Sigmoid colon (tissue), 7 donors: Measurements from ENCODE around the gene UGT1A10. TPM values are rescaled to one million over a fixed set of nuclear protein-coding genes. Genes with fewer than 3 reads are reported as not detected.

Experiments used
- DNase-seq: peaks from one replicate; pipeline ENCODE4 v3.0.0-alpha.2; 2019
- H3K27ac ChIP-seq, 4 donors: fragments of 200-600 bp; sonication (generic); one replicate each; pipeline ENCODE4 v1.5.1; 2016 to 2019; ENCODE audit warnings: mild to moderate bottlenecking in 1 of 4
- H3K27me3 ChIP-seq, 3 donors: fragments of 200-600 bp; sonication (generic); one replicate each; pipeline ENCODE4 v1.5.1; 2019; ENCODE audit warnings: mild to moderate bottlenecking in 1 of 3
- H3K36me3 ChIP-seq, 4 donors: fragments of 200-600 bp; sonication (generic); one replicate each; pipeline ENCODE4 v1.5.1; 2016 to 2019
- H3K4me1 ChIP-seq, 4 donors: fragments of 200-600 bp; sonication (generic); one replicate each; pipeline ENCODE4 v1.5.1; 2017 to 2019
- H3K4me3 ChIP-seq, 4 donors: fragments of 200-600 bp; sonication (generic); one replicate each; pipeline ENCODE4 v1.5.1; 2017 to 2019; ENCODE audit warnings: mild to moderate bottlenecking in 2 of 4, moderate library complexity in 1 of 4
- H3K9me3 ChIP-seq, 4 donors: fragments of 200-600 bp in 3 of 4; sonication (generic) in 3 of 4; one replicate each; pipeline versions ENCODE4 v1.5.1 to v1.6.1; 2013 to 2019
- EP300 ChIP-seq, 4 donors: sonication (generic); formaldehyde crosslinking; IDR thresholded peaks; one replicate each; pipeline ENCODE4 v1.6.1; 2017; ENCODE audit warnings: antibody characterized with exemption in 4 of 4
- POLR2A ChIP-seq, 2 donors: fragments of 450-650 bp; IDR thresholded peaks; one replicate each; pipeline ENCODE4 v1.6.1; 2016; ENCODE audit warnings: antibody characterized with exemption in 2 of 2, mild to moderate bottlenecking in 2 of 2, moderate library complexity in 2 of 2
- POLR2AphosphoS5 ChIP-seq, 4 donors: sonication (generic); formaldehyde crosslinking; IDR thresholded peaks; one replicate each; pipeline ENCODE4 v1.6.1; 2017; ENCODE audit warnings: antibody characterized with exemption in 4 of 4
- WGBS, 2 donors: extraction: QIAGEN DNeasy Blood & Tissue Kit; methylation state at CpG; one replicate each; pipeline ENCODE4 v1.1.7; 2013; 5-methylcytosine and 5-hydroxymethylcytosine counted together
- intact Hi-C: fragments of 100-400 bp; cut with DNase I; formaldehyde crosslinking; loops from one replicate; pipeline ENCODE4 v1.15.1; 2023
- polyA plus RNA-seq, 3 donors: library from polyadenylated mRNA; stranded (reverse); fragments of 200-250 nt; gene quantifications; one replicate each; pipeline ENCODE4 v1.2.3, GENCODE V29; 2013
- total RNA-seq, 4 donors: library from RNA; depleted of rRNA; stranded (reverse); fragments of >200 nt; gene quantifications; one replicate each; pipeline ENCODE4 v1.1.0, GENCODE V29; 2016
- TF ChIP-seq, protein P1 (sequence below), 4 experiments: fragments of 450-650 bp in 3 of 4; fragments of 200-600 bp in 1 of 4; IDR thresholded peaks; one replicate each; pipeline ENCODE4 v1.5.1; 2016 to 2019; ENCODE audit warnings: antibody characterized with exemption in 4 of 4, mild to moderate bottlenecking in 3 of 4, moderate library complexity in 2 of 4
- donor health status: healthy with polysubstance abuse.
- donor health status: Bipolar disorder and iron deficiency.
- donor health status: healthy.

Gene UGT1A10
- total and polyA plus RNA-seq, 7 donors, result 10.8 to 27.3 (median 19.7) TPM; not detected in 4

DNA sequence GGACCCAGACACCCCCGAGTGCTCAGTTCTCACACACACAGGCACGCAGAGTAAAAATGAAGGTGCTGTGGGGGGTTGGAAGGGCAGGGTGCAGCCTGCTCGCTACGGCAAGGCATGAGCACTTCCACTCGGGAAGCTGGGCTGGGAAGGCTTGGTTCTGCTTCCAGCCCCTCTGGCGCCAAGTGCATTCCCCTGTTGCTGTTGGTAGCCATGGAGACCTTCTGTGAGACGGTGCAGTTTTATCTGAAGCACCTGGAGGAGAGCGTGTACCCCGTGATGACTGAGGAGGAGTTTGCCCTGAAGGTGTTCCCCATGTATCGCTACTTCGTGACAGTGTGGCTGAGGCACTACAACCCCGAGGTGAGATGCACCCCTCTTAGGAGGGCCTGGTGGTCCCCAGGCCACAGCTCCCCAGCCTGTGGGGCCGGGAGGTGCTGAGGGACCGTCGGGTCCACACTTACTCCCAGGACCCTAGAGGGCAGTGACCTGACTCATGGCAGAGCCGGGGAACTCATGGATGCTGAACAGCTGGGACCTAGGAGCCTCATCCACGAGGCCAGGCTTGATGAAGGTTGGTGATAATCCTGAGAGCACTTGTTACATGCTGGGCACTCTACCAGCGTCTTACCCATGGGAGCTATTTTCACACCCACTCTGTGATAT is 157.3 kb downstream of the UGT1A10 start:
- DNase-seq, result no peak
- no peaks in the 10 kb centered on the region for H3K36me3 ChIP-seq
- no peak overlapping the region for H3K4me3 ChIP-seq
- no peaks in the 10 kb centered on the region for H3K9me3 ChIP-seq
- no peaks in the 10 kb centered on the region for H3K27me3 ChIP-seq
- intact Hi-C loops, result no loop called here
- H3K27ac ChIP-seq, result no peak overlapping the region
- 85 to 86% methylated on average over 18 of the region's 18 CpGs for WGBS, 2 donors
- TF ChIP-seq, protein P1, sequence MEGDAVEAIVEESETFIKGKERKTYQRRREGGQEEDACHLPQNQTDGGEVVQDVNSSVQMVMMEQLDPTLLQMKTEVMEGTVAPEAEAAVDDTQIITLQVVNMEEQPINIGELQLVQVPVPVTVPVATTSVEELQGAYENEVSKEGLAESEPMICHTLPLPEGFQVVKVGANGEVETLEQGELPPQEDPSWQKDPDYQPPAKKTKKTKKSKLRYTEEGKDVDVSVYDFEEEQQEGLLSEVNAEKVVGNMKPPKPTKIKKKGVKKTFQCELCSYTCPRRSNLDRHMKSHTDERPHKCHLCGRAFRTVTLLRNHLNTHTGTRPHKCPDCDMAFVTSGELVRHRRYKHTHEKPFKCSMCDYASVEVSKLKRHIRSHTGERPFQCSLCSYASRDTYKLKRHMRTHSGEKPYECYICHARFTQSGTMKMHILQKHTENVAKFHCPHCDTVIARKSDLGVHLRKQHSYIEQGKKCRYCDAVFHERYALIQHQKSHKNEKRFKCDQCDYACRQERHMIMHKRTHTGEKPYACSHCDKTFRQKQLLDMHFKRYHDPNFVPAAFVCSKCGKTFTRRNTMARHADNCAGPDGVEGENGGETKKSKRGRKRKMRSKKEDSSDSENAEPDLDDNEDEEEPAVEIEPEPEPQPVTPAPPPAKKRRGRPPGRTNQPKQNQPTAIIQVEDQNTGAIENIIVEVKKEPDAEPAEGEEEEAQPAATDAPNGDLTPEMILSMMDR (IDR thresholded peaks at IDR 0.05), result no peak
- TF ChIP-seq EP300 (IDR thresholded peaks at IDR 0.05) (no peak), POLR2AphosphoS5 (IDR thresholded peaks at IDR 0.05) (no peak), POLR2A (IDR thresholded peaks at IDR 0.05) (no peak)
- no peaks in the 10 kb centered on the region for H3K4me1 ChIP-seq

DNA sequence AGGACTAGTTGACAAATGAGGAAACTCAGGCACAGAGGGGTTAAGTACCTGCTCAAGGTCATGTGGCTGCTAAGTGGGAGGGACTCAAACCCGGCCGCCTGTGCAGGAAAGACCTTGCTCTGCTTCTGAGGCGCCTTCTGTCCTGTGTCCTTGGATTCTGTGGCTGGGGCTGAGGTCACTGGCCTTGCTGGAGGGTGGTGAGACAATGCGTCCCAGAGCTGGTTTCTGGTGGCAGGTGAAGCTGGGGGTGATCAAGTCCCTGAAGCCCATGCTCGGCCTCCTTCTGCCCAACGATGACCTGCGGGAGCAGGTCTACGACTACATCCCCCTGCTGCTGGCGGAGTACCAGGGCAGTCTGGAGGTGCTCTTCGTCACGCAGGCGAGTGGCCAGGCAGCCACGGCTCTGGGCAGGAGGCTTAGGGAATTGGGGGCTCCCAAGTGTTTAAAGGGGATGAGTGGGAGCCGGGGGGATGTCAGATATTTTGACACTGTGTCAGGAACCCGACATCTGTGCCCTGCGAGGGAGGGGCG is 157.9 kb downstream of the UGT1A10 start:
- intact Hi-C loops, result no loop called here
- no peak for TF ChIP-seq POLR2AphosphoS5 (IDR thresholded peaks at IDR 0.05)
- TF ChIP-seq EP300 (IDR thresholded peaks at IDR 0.05), result no peak
- TF ChIP-seq, protein P1 (IDR thresholded peaks at IDR 0.05), result no peak
- H3K4me1 ChIP-seq, result no peaks in the 10 kb centered on the region
- no peak overlapping the region for H3K27ac ChIP-seq
- 83 to 85% methylated on average over 17 of the region's 17 CpGs for WGBS, 2 donors
- no peaks in the 10 kb centered on the region for H3K36me3 ChIP-seq
- no peak overlapping the region for H3K4me3 ChIP-seq
- DNase-seq, result no peak
- H3K27me3 ChIP-seq, result no peaks in the 10 kb centered on the region
- H3K9me3 ChIP-seq, result no peaks in the 10 kb centered on the region

DNA sequence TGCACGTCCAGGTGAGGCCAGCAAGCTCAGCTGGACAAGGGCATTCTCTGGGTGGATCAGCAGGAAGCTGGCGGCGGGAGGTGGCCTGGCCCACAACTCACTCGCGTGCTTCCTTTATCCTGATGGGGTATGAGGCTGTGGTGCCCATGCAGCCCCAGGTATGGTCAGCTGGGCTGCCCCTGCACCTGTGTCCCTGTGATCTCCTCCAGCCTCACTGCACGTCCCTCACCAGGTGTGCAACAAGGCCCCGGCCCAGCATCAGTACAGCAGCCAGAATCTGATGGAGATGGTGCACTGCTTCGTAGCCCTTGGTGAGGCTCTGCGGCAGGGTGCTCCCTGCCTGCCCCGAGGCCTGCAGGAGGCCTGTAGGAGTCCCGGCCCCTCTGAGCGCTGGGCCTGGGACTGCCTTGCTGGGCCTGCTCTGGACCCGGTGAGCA is 159.5 kb downstream of the UGT1A10 start:
- 93 to 96% methylated on average over 13 of the region's 13 CpGs for WGBS, 2 donors
- no peak overlapping the region for H3K4me3 ChIP-seq
- no peak for DNase-seq

DNA sequence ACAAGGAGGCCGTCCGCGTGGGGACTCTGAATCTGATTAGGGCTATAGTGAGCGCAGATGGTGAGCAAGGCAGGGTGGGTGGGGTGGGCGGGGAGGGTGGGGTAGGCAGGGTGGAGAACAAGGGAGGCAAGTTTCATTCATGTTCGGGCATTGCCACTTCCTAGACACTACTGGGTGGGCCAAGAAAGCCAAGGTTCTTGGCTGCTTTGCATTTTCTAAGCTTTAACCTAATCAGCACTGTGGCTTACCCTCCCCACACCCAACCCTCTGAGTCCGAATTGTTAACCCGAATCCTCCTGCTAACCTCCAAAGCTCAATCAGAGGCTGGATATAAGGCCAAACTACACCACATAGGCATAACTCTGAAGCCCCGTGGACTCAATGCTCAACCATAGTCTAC is 160.0 kb downstream of the UGT1A10 start:
- Histone ChIP-seq H3K9me3 (no peaks in the 10 kb centered on the region), H3K27me3 (no peaks in the 10 kb centered on the region), H3K27ac (no peak overlapping the region), H3K4me1 (no peaks in the 10 kb centered on the region), H3K4me3 (no peak overlapping the region), H3K36me3 (no peaks in the 10 kb centered on the region)
- DNase-seq, result no peak
- WGBS, 2 donors, result 92% methylated on average over 9 of the region's 9 CpGs
- intact Hi-C loops, result no loop called here
- TF ChIP-seq POLR2A (IDR thresholded peaks at IDR 0.05), result no peak
- TF ChIP-seq POLR2AphosphoS5 (IDR thresholded peaks at IDR 0.05), result no peak
- TF ChIP-seq, protein P1 (IDR thresholded peaks at IDR 0.05), result no peak
- no peak for TF ChIP-seq EP300 (IDR thresholded peaks at IDR 0.05)

More for the DNA sequence above, 159.5 kb downstream of the UGT1A10 start:
- intact Hi-C loops, result no loop called here
- Histone ChIP-seq H3K4me1 (no peaks in the 10 kb centered on the region), H3K9me3 (no peaks in the 10 kb centered on the region), H3K36me3 (no peaks in the 10 kb centered on the region), H3K27me3 (no peaks in the 10 kb centered on the region), H3K27ac (no peak overlapping the region)
- no peak for TF ChIP-seq EP300 (IDR thresholded peaks at IDR 0.05)
- TF ChIP-seq POLR2A (IDR thresholded peaks at IDR 0.05), result no peak
- no peak for TF ChIP-seq POLR2AphosphoS5 (IDR thresholded peaks at IDR 0.05)
- TF ChIP-seq, protein P1 (IDR thresholded peaks at IDR 0.05), result no peak
